AG10803 (cell line): Measurements from ENCODE around the gene BNC2.
A peak's percentile ranks its signal among the peaks of the same experiment; 100 is the strongest.

ENCODE experiments used
- DNase-seq: peaks from one replicate; pipeline ENCODE4 v3.0.0; 2010; ENCODE audit warnings: low read depth
- H3K4me3 ChIP-seq: 2 replicates; pipeline ENCODE4 v1.5.1; 2011; ENCODE audit warnings: mild to moderate bottlenecking, low read length, control low read depth
- CTCF ChIP-seq: conservative IDR thresholded peaks from 2 replicates; pipeline ENCODE4 v1.5.1; 2011; ENCODE audit warnings: mild to moderate bottlenecking, low read length, control low read depth, inconsistent platforms

The BNC2 gene

GRCh38 chr9:16611983-16612382, 258.5 kb downstream of the BNC2 start:
- DNase-seq, result peak; percentile 84
- no peak overlapping the region for H3K4me3 ChIP-seq
- TF ChIP-seq CTCF, result no peak

GRCh38 chr9:16611001-16611400, 259.5 kb downstream of the BNC2 start:
- no peak for TF ChIP-seq CTCF
- peak; percentile 82 for DNase-seq
- H3K4me3 ChIP-seq, result no peak overlapping the region

- TF ChIP-seq CTCF, result no peak
- no peak for DNase-seq
These were observed 259.9 kb downstream of the BNC2 start for GRCh38 chr9:16610538-16610937.

GRCh38 chr9:16608906-16609305, 261.6 kb downstream of the BNC2 start:
- no peak for DNase-seq
- no peak overlapping the region for H3K4me3 ChIP-seq
- no peak for TF ChIP-seq CTCF

More at GRCh38 chr9:16610538-16610937, 259.9 kb downstream of the BNC2 start:
- no peak overlapping the region for H3K4me3 ChIP-seq

- no peak for DNase-seq
- H3K4me3 ChIP-seq, result no peak overlapping the region
- no peak for TF ChIP-seq CTCF
These were observed 268.0 kb downstream of the BNC2 start for GRCh38 chr9:16602494-16602893.

GRCh38 chr9:16601991-16602390, 268.5 kb downstream of the BNC2 start:
- TF ChIP-seq CTCF, result no peak
- no peak for DNase-seq
- no peak overlapping the region for H3K4me3 ChIP-seq

- H3K4me3 ChIP-seq, result no peak overlapping the region
- no peak for TF ChIP-seq CTCF
- DNase-seq, result no peak
These were observed 272.2 kb downstream of the BNC2 start for GRCh38 chr9:16598316-16598715.
